Motor neuron (in vitro differentiated cells): ENCODE results near the gene FAM237A. TPM values are rescaled to one million over a fixed set of nuclear protein-coding genes. Genes with fewer than 3 reads are reported as not detected.

Experiments used
- ATAC-seq, 8 experiments: fragments of 200-7000 bp; cut with Tn5 transposase; replicated peaks in 6 of 8; 2 replicates each; pipeline ENCODE4 v1.8.0; 2021; ENCODE audit warnings: mild to moderate bottlenecking in 8 of 8, moderate library complexity in 8 of 8
- H3K27ac ChIP-seq, 2 donors: fragments of 250-450 bp; sonication (Bioruptor Pico); 2 replicates each; pipeline ENCODE4 v1.9.0; 2021; ENCODE audit warnings: antibody characterized with exemption in 2 of 2, mild to moderate bottlenecking in 2 of 2, moderate library complexity in 1 of 2
- H3K4me1 ChIP-seq, 2 donors: fragments of 250-450 bp; sonication (Bioruptor Pico); replicated peaks in 1 of 2; 2 replicates each; pipeline ENCODE4 v1.6.1; 2021; ENCODE audit warnings: antibody characterized with exemption in 2 of 2, mild to moderate bottlenecking in 2 of 2, moderate library complexity in 1 of 2
- H3K4me3 ChIP-seq, 5 donors: fragments of 250-450 bp; sonication (Bioruptor Pico); 2 replicates each; pipeline ENCODE4 v1.9.0; 2021; ENCODE audit warnings: antibody characterized with exemption in 5 of 5, mild to moderate bottlenecking in 5 of 5, moderate library complexity in 4 of 5
- WGBS, 10 experiments: fragments of 450-650 bp; shearing (Covaris generic); methylation state at CpG; one replicate each; pipeline ENCODE4 v1.0.0; 2022; 5-methylcytosine and 5-hydroxymethylcytosine counted together
- in situ Hi-C, 9 experiments: fragments of 400-800 bp; cut with MboI; loops; one replicate each; pipeline ENCODE4 v1.15.0; 2021; ENCODE audit warnings: low sequenced_read_pairs in 9 of 9, low pct_unique_long_range_greater_than_20kb in 2 of 9; ENCODE audit not compliant: unreplicated experiment in 9 of 9
- total RNA-seq, 8 experiments: library from RNA; unstranded; fragments of 300-600 nt; gene quantifications; 2 replicates each; pipeline versions ENCODE4 v1.2.3 to v1.2.4, GENCODE V29; 2022

Gene FAM237A
- total RNA-seq, 8 experiments from 2014 or later: 0.33 to 10.3 (median 7.3) TPM; not detected in 5

- WGBS, 10 experiments: 58 to 100% (median 90%) methylated on average over 1 to 3 of the region's 3 CpGs; no CpG with 5 or more reads in 3 of the 10 experiments
- in situ Hi-C loops: loop anchor here in 4 of 9 experiments (10.0 to 25.0 kb wide), 4 partner anchors 76 to 788 kb away; no protein-coding TSS in a partner anchor
- Histone ChIP-seq H3K4me1 (no peaks in the 10 kb centered on the region), H3K27ac (no peak overlapping the region), H3K4me3 (no peak overlapping the region)
- no peak for ATAC-seq
Measured at GRCh38 chr2:206698811-206699210, 56.5 kb downstream of the FAM237A start.

Other genes with a start within 250 kb of the FAM237A start
- 10 to 100 TPM in 7 of 8 experiments, 1 to 10 TPM in 1; 3.2 to 44.4 (median 16.6) TPM for gene ADAM23, start 199.0 kb upstream of the FAM237A start, total RNA-seq
- gene DYTN, start 75.9 kb downstream of the FAM237A start, total RNA-seq: under 1 TPM in 1 of 8 experiments, not detected in 7; 0.14 TPM
- 10 to 100 TPM in 1 of 8 experiments, 1 to 10 TPM in 7; 3.9 to 20.2 (median 4.4) TPM for gene MDH1B, start 122.8 kb downstream of the FAM237A start, total RNA-seq
- gene FASTKD2, start 123.1 kb downstream of the FAM237A start, total RNA-seq: 10 to 100 TPM; 26.2 to 43.0 (median 32.9) TPM